IMR-90 (cell line): ENCODE data around the gene DHX29. TPM values are rescaled to one million over a fixed set of nuclear protein-coding genes. Genes with fewer than 3 reads are reported as not detected.

ENCODE experiments used
- polyA plus RNA-seq, 3 experiments: library from polyadenylated mRNA; depleted of rRNA; stranded (reverse); fragments of >200 nt; gene quantifications; 2 replicates each; pipeline ENCODE4 v1.2.3, GENCODE V29; 2012; ENCODE audit warnings: low replicate concordance in 1 of 3
- total RNA-seq: library from RNA; depleted of rRNA; stranded (reverse); fragments of >200 nt; gene quantifications from 2 replicates; pipeline ENCODE4 v1.2.3, GENCODE V29; 2012; rRNA removed

Gene DHX29
- total and polyA plus RNA-seq, 2 of the 4 experiments (the other 2 are of a cell fraction) = 9.5 to 25.6 TPM

Other genes with a start within 250 kb of the DHX29 start
- gene GZMA, start 205.0 kb downstream of the DHX29 start, total RNA-seq = not detected in 2 replicates
- gene GZMA, start 205.0 kb downstream of the DHX29 start, polyA plus RNA-seq (2012; rRNA removed) = not detected in 2 replicates
- 166 and 201 TPM in 2 replicates for gene GPX8, start 147.5 kb downstream of the DHX29 start, total RNA-seq
- 99.6 and 131 TPM in 2 replicates for gene GPX8, start 147.5 kb downstream of the DHX29 start, polyA plus RNA-seq (2012; rRNA removed)
- not detected in 2 replicates for gene CDC20B, start 134.5 kb downstream of the DHX29 start, total RNA-seq
- not detected in 2 replicates for gene CDC20B, start 134.5 kb downstream of the DHX29 start, polyA plus RNA-seq (2012; rRNA removed)
- not detected in 2 replicates for gene MCIDAS, start 80.4 kb downstream of the DHX29 start, total RNA-seq
- not detected in 2 replicates for gene MCIDAS, start 80.4 kb downstream of the DHX29 start, polyA plus RNA-seq (2012; rRNA removed)
- gene CCNO, start 74.1 kb downstream of the DHX29 start, total RNA-seq = not detected in 2 replicates
- 0.09 and 0.14 TPM in 2 replicates for gene CCNO, start 74.1 kb downstream of the DHX29 start, polyA plus RNA-seq (2012; rRNA removed)
- 33.2 and 83.3 TPM in 2 replicates for gene MTREX, start 295 bp upstream of the DHX29 start, total RNA-seq
- gene MTREX, start 295 bp upstream of the DHX29 start, polyA plus RNA-seq (2012; rRNA removed) = 19.8 and 22.1 TPM in 2 replicates
- gene PLPP1, start 227.3 kb upstream of the DHX29 start, total RNA-seq = 21.3 and 24.7 TPM in 2 replicates
- 19.2 and 20.4 TPM in 2 replicates for gene PLPP1, start 227.3 kb upstream of the DHX29 start, polyA plus RNA-seq (2012; rRNA removed)